OCI-LY7 (cell line): ENCODE results near the gene CCDC12. TPM values are rescaled to one million over a fixed set of nuclear protein-coding genes. Genes with fewer than 3 reads are reported as not detected.

Experiments used
- BruUV-seq: library from RNA; stranded (reverse); fragments of 400-500 nt; replicated peaks from 2 replicates; lab custom pipeline; 2021; lab: Mats Ljungman, UMichigan
- CTCF ChIA-PET: fragments of 300-600 bp; sonication (Branson Sonifier 250); formaldehyde crosslinking; loops from one replicate; lab custom pipeline; 2022; ENCODE audit warnings: antibody characterized with exemption; ENCODE audit not compliant: unreplicated experiment; lab: Charles Lee
- POLR2A ChIA-PET: fragments of 300-600 bp; sonication (Branson Sonifier 250); formaldehyde crosslinking; loops from one replicate; lab custom pipeline; 2022; ENCODE audit warnings: antibody characterized with exemption; lab: Charles Lee
- DNase-seq: peaks from one replicate; pipeline ENCODE4 v3.0.0-alpha.2; 2015; ENCODE audit warnings: low spot score
- H2AFZ ChIP-seq: fragments of 200-600 bp; sonication (generic), shearing (Covaris generic); 2 replicates; pipeline ENCODE4 v1.6.1; 2014; ENCODE audit warnings: mild to moderate bottlenecking, antibody characterized with exemption, low read length, moderate library complexity
- H3K27ac ChIP-seq: fragments of 200-600 bp; sonication (generic); 2 replicates; pipeline ENCODE4 v1.5.1; 2014; ENCODE audit warnings: mixed run types, low read depth, mild to moderate bottlenecking, moderate library complexity, low read length, inconsistent platforms; ENCODE audit not compliant: poor library complexity, severe bottlenecking
- H3K36me3 ChIP-seq: fragments of 200-600 bp; sonication (generic); 2 replicates; pipeline ENCODE4 v1.6.1; 2014; ENCODE audit warnings: mild to moderate bottlenecking, antibody characterized with exemption, low read length, moderate library complexity, mixed read lengths; ENCODE audit not compliant: insufficient read depth
- H3K4me1 ChIP-seq: fragments of 200-600 bp; sonication (generic); 2 replicates; pipeline ENCODE4 v1.5.1; 2014; ENCODE audit warnings: mild to moderate bottlenecking, low read length; ENCODE audit not compliant: insufficient read depth, poor library complexity, severe bottlenecking
- H3K4me2 ChIP-seq: fragments of 200-600 bp; sonication (generic); 2 replicates; pipeline ENCODE4 v1.6.1; 2014; ENCODE audit warnings: mild to moderate bottlenecking, low read length
- H3K4me3 ChIP-seq: fragments of 200-600 bp; sonication (generic); 2 replicates; pipeline ENCODE4 v1.5.1; 2014; ENCODE audit warnings: mild to moderate bottlenecking, low read depth, low read length; ENCODE audit not compliant: poor library complexity, severe bottlenecking
- H3K79me2 ChIP-seq: fragments of 200-600 bp; sonication (generic); 2 replicates; pipeline ENCODE4 v1.6.1; 2016; ENCODE audit warnings: low read depth, mild to moderate bottlenecking, low read length, moderate library complexity, mixed read lengths; ENCODE audit not compliant: insufficient read depth
- H3K9me2 ChIP-seq: fragments of 200-600 bp; sonication (generic); 2 replicates; pipeline ENCODE4 v1.6.1; 2016; ENCODE audit warnings: mild to moderate bottlenecking, low read length, mixed read lengths; ENCODE audit not compliant: insufficient read depth
- H3K9me3 ChIP-seq: fragments of 200-600 bp; sonication (generic); 2 replicates; pipeline ENCODE4 v1.6.1; 2014; ENCODE audit warnings: mild to moderate bottlenecking, mixed run types, low read length, mixed read lengths
- H4K20me1 ChIP-seq: fragments of 200-600 bp; sonication (generic); 2 replicates; pipeline ENCODE4 v1.6.1; 2014; ENCODE audit warnings: mild to moderate bottlenecking, antibody characterized with exemption, low read length, moderate library complexity, mixed read lengths; ENCODE audit not compliant: insufficient read depth
- EZH2phosphoT487 ChIP-seq: fragments of 200-600 bp; sonication (generic); IDR thresholded peaks from 2 replicates; pipeline ENCODE4 v1.6.1; 2018; ENCODE audit warnings: low read depth, borderline replicate concordance, mild to moderate bottlenecking, mixed run types, antibody characterized with exemption, low read length, moderate library complexity, mixed read lengths
- intact Hi-C: fragments of 100-400 bp; cut with micrococcal nuclease; formaldehyde crosslinking; loops from one replicate; pipeline ENCODE4 v1.10.0; 2022; ENCODE audit not compliant: unreplicated experiment
- small RNA-seq: library from RNA; depleted of rRNA; stranded (forward); fragments of <200 nt; gene quantifications from one replicate; pipeline ENCODE3, GENCODE V24; 2014
- total RNA-seq, 2 experiments: library from RNA; depleted of rRNA in 1 of 2; stranded (reverse); fragments of >200 nt in 1 of 2; shearing (Covaris generic) in 1 of 2; gene quantifications; 2 replicates each; pipeline ENCODE4 v1.2.3, GENCODE V29; 2014 to 2022
- TF ChIP-seq, protein P1 (sequence below): fragments of 200-600 bp; sonication (generic); conservative IDR thresholded peaks from 2 replicates; pipeline ENCODE4 v1.5.1; 2014; ENCODE audit warnings: mild to moderate bottlenecking, antibody characterized with exemption, low read length, moderate library complexity, mixed read lengths

CCDC12 gene
- total RNA-seq, 2 experiments from 2014 or later = 74.9 to 116 TPM

DNA sequence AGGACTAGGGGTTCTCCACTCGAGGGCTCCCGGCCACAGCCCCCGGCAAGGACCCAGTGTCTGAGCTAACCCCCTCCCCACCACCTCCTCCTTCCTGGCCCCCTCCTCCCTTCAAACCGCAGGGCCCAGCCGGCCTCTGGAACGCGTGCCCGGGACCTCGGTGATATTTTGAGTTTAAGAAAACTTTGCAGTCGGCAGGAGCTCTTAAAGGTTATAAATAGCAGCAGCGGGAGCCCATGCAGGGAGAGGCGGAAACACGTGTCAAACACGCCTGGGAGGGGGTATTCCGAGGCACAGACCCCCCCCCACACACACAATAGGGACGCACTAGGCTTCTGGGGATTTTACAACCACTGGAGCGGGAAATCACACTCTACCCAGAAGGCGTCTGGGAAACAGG lies 102.1 kb downstream of the CCDC12 start:
- H3K9me3 ChIP-seq = no peaks in the 10 kb centered on the region
- H3K4me3 ChIP-seq = no peak overlapping the region
- intact Hi-C loops = no loop called here
- no peak for TF ChIP-seq EZH2phosphoT487
- TF ChIP-seq, protein P1, sequence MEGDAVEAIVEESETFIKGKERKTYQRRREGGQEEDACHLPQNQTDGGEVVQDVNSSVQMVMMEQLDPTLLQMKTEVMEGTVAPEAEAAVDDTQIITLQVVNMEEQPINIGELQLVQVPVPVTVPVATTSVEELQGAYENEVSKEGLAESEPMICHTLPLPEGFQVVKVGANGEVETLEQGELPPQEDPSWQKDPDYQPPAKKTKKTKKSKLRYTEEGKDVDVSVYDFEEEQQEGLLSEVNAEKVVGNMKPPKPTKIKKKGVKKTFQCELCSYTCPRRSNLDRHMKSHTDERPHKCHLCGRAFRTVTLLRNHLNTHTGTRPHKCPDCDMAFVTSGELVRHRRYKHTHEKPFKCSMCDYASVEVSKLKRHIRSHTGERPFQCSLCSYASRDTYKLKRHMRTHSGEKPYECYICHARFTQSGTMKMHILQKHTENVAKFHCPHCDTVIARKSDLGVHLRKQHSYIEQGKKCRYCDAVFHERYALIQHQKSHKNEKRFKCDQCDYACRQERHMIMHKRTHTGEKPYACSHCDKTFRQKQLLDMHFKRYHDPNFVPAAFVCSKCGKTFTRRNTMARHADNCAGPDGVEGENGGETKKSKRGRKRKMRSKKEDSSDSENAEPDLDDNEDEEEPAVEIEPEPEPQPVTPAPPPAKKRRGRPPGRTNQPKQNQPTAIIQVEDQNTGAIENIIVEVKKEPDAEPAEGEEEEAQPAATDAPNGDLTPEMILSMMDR = no peak
- DNase-seq = no peak
- no peak overlapping the region for H3K27ac ChIP-seq
- H3K4me1 ChIP-seq = no peaks in the 10 kb centered on the region
- no peaks in the 10 kb centered on the region for H4K20me1 ChIP-seq
- H3K4me2 ChIP-seq = no peak overlapping the region
- POLR2A ChIA-PET = no interaction called here
- H3K79me2 ChIP-seq = no peaks in the 10 kb centered on the region
- H3K36me3 ChIP-seq = no peaks in the 10 kb centered on the region
- H2AFZ ChIP-seq = no peak overlapping the region
- CTCF ChIA-PET = no interaction called here
- BruUV-seq = no TSS peak
- H3K9me2 ChIP-seq = no peaks in the 10 kb centered on the region

DNA sequence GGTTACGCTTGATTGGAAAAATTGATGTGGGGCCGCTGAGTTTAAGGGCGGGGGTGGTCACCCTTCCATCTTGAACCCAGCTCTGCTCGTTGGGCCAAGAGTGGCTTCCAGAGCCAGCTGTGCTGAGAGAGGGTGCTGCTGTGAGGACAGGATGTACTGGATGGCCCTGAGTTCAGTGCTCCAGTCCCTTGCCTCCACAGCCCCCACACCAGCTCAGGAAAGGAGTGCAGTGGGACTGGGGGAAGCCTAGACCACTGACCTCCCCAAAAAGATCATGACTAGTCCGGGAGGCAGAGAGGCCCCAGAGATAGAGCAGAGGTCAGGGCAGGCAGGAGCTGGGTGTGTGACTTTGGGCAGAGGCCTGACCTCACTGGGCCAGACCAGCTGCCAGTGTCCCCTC lies 103.0 kb downstream of the CCDC12 start:
- CTCF ChIA-PET = no interaction called here
- H3K4me1 ChIP-seq = no peaks in the 10 kb centered on the region
- no peaks in the 10 kb centered on the region for H3K36me3 ChIP-seq
- H3K4me3 ChIP-seq = no peak overlapping the region
- no peaks in the 10 kb centered on the region for H4K20me1 ChIP-seq
- BruUV-seq = no TSS peak
- intact Hi-C loops = no loop called here
- TF ChIP-seq, protein P1 = no peak
- TF ChIP-seq EZH2phosphoT487 = no peak
- no peaks in the 10 kb centered on the region for H3K9me2 ChIP-seq
- H3K4me2 ChIP-seq = no peak overlapping the region
- POLR2A ChIA-PET = no interaction called here
- H3K27ac ChIP-seq = no peak overlapping the region
- H3K79me2 ChIP-seq = no peaks in the 10 kb centered on the region
- no peak for DNase-seq
- no peak overlapping the region for H2AFZ ChIP-seq
- no peaks in the 10 kb centered on the region for H3K9me3 ChIP-seq

Small RNAs within 50 kb of the gene (small RNA-seq; reads per million reads assigned to genes)
- gene AC109583.2 = not detected

Other genes starting within 250 kb of the CCDC12 start
- gene MYL3, start 113.3 kb downstream of the CCDC12 start, total RNA-seq (2014; rRNA removed; shearing (Covaris generic)) = not detected in 2 replicates
- not detected in 2 replicates for gene MYL3, start 113.3 kb downstream of the CCDC12 start, total RNA-seq (2022)
- not detected in 2 replicates for gene PTH1R, start 99.0 kb downstream of the CCDC12 start, total RNA-seq (2014; rRNA removed; shearing (Covaris generic))
- not detected in 2 replicates for gene PTH1R, start 99.0 kb downstream of the CCDC12 start, total RNA-seq (2022)
- 53.3 and 74.9 TPM in 2 replicates for gene NBEAL2, start 2.9 kb upstream of the CCDC12 start, total RNA-seq (2014; rRNA removed; shearing (Covaris generic))
- 129 and 149 TPM in 2 replicates for gene NBEAL2, start 2.9 kb upstream of the CCDC12 start, total RNA-seq (2022)
- gene SETD2, start 187.4 kb upstream of the CCDC12 start, total RNA-seq (2014; rRNA removed; shearing (Covaris generic)) = 55.7 and 62.7 TPM in 2 replicates
- 74.5 and 79.3 TPM in 2 replicates for gene SETD2, start 187.4 kb upstream of the CCDC12 start, total RNA-seq (2022)